CD4-positive, alpha-beta T cell (primary cell): Measurements from ENCODE around the gene SLC25A51. TPM values are rescaled to one million over a fixed set of nuclear protein-coding genes. Genes with fewer than 3 reads are reported as not detected.

Source experiments
- ATAC-seq: fragments of 200-7000 bp; cut with Tn5 transposase; one replicate; pipeline ENCODE4 v1.10.0; 2022; ENCODE audit warnings: mild to moderate bottlenecking; ENCODE audit not compliant: poor library complexity
- CTCF ChIA-PET: fragments of 350-600 bp; sonication (Branson Sonifier 250); formaldehyde crosslinking; loops from one replicate; lab custom pipeline; 2021; ENCODE audit warnings: antibody characterized with exemption, inconsistent platforms; lab: Charles Lee
- POLR2A ChIA-PET: fragments of 350-600 bp; sonication (Branson Sonifier 250); formaldehyde crosslinking; loops from one replicate; lab custom pipeline; 2021; ENCODE audit warnings: antibody characterized with exemption, inconsistent platforms; lab: Charles Lee
- DNase-seq, 14 experiments: peaks; one replicate each; pipeline ENCODE4 v3.0.0-alpha.2; 2013 to 2020; ENCODE audit warnings: mixed read lengths in 2 of 14
- H3K27ac ChIP-seq, 2 donors: one replicate each; pipeline versions ENCODE4 v1.5.1 to v1.7.0; 2013; ENCODE audit warnings: low read length in 2 of 2, low read depth in 1 of 2, mild to moderate bottlenecking in 1 of 2
- H3K27me3 ChIP-seq, 2 experiments: 1 replicate in 1 of 2; 2 replicates in 1 of 2; pipeline versions ENCODE4 v1.6.1 to v1.7.0; 2013; ENCODE audit warnings: low read length in 2 of 2, control low read depth in 1 of 2, mild to moderate bottlenecking in 1 of 2, moderate library complexity in 1 of 2; ENCODE audit not compliant: insufficient read depth in 2 of 2, control insufficient read depth in 1 of 2
- H3K36me3 ChIP-seq: one replicate; pipeline ENCODE4 v1.6.1; 2013; ENCODE audit warnings: low read length, control low read depth; ENCODE audit not compliant: insufficient read depth
- H3K4me1 ChIP-seq: one replicate; pipeline ENCODE4 v1.6.1; 2013; ENCODE audit warnings: low read length, control low read depth; ENCODE audit not compliant: insufficient read depth
- H3K4me3 ChIP-seq: one replicate; pipeline ENCODE4 v1.5.1; 2013; ENCODE audit warnings: mild to moderate bottlenecking, low read length, moderate library complexity
- H3K9me3 ChIP-seq, 2 experiments: 1 replicate in 1 of 2; 2 replicates in 1 of 2; pipeline versions ENCODE4 v1.6.1 to v1.7.0; 2013; ENCODE audit warnings: low read length in 2 of 2, mild to moderate bottlenecking in 2 of 2, control low read depth in 1 of 2, moderate library complexity in 1 of 2; ENCODE audit not compliant: control insufficient read depth in 1 of 2, insufficient read depth in 1 of 2
- H3K27ac Mint-ChIP-seq: one replicate; pipeline ENCODE4 v1.8.0; 2020; ENCODE audit warnings: mixed read lengths
- H3K27me3 Mint-ChIP-seq: one replicate; pipeline ENCODE4 v1.8.0; 2021; ENCODE audit warnings: mixed read lengths
- H3K36me3 Mint-ChIP-seq: one replicate; pipeline ENCODE4 v1.8.0; 2021; ENCODE audit warnings: low read depth, mixed read lengths
- H3K4me1 Mint-ChIP-seq: one replicate; pipeline ENCODE4 v1.8.0; 2021; ENCODE audit warnings: low read depth, mixed read lengths
- H3K4me3 Mint-ChIP-seq: one replicate; pipeline ENCODE4 v1.8.0; 2020; ENCODE audit warnings: mild to moderate bottlenecking, mixed read lengths
- H3K9me3 Mint-ChIP-seq: one replicate; pipeline ENCODE4 v1.8.0; 2020; ENCODE audit warnings: mixed read lengths
- CTCF ChIP-seq: fragments of 200-600 bp; IDR thresholded peaks from one replicate; pipeline ENCODE4 v1.8.0; 2022; ENCODE audit warnings: antibody characterized with exemption, mild to moderate bottlenecking
- intact Hi-C, 2 experiments: fragments of 100-400 bp; cut with DNase I in 1 of 2; cut with micrococcal nuclease in 1 of 2; formaldehyde crosslinking; loops; one replicate each; pipeline versions ENCODE4 v1.15.1 to v1.9.0; 2023 to 2025; cut with DNase I, micrococcal nuclease
- total RNA-seq, 174 experiments: library from RNA in 2 of 174; stranded (reverse) in 2 of 174; gene quantifications; one replicate each; pipeline ENCODE4 v1.2.3 and lab custom pipeline; 2021 to 2026

SLC25A51 gene
- total RNA-seq, 2 experiments from 2014 or later, result 13.3 to 13.8 TPM

GRCh38 chr9:37951671-37952449 lies 47.9 kb upstream of the SLC25A51 start:
- TF ChIP-seq CTCF, result no peak
- intact Hi-C loops, result no loop called here
- Histone ChIP-seq H3K36me3 (no peaks in the 10 kb centered on the region), H3K27ac (no peak overlapping the region), H3K4me1 (no peaks in the 10 kb centered on the region), H3K9me3 (no peaks in the 10 kb centered on the region), H3K27me3 (no peaks in the 10 kb centered on the region), H3K4me3 (no peak overlapping the region)
- Mint-ChIP-seq H3K27ac (no peak overlapping the region), H3K4me1 (no peaks in the 10 kb centered on the region), H3K36me3 (no peaks in the 10 kb centered on the region), H3K27me3 (no peaks in the 10 kb centered on the region), H3K9me3 (no peaks in the 10 kb centered on the region), H3K4me3 (no peak overlapping the region)
- no peak for ATAC-seq
- no peak for DNase-seq
- ChIA-PET POLR2A (no interaction called here), CTCF (no interaction called here)

GRCh38 chr9:37950561-37950960 lies 46.6 kb upstream of the SLC25A51 start:
- Mint-ChIP-seq H3K9me3 (no peaks in the 10 kb centered on the region), H3K27ac (no peak overlapping the region), H3K4me1 (no peaks in the 10 kb centered on the region), H3K36me3 (no peaks in the 10 kb centered on the region), H3K27me3 (no peaks in the 10 kb centered on the region), H3K4me3 (no peak overlapping the region)
- TF ChIP-seq CTCF, result no peak
- POLR2A ChIA-PET, result no interaction called here
- Histone ChIP-seq H3K27ac (no peak overlapping the region), H3K27me3 (no peaks in the 10 kb centered on the region), H3K36me3 (no peaks in the 10 kb centered on the region), H3K4me3 (no peak overlapping the region), H3K4me1 (no peaks in the 10 kb centered on the region), H3K9me3 (no peaks in the 10 kb centered on the region)
- ATAC-seq, result no peak
- CTCF ChIA-PET, result no interaction called here
- intact Hi-C loops, result no loop called here
- no peak for DNase-seq

GRCh38 chr9:37949576-37949975 lies 45.6 kb upstream of the SLC25A51 start:
- CTCF ChIA-PET, result no interaction called here
- Histone ChIP-seq H3K4me3 (no peak overlapping the region), H3K27ac (no peak overlapping the region), H3K36me3 (no peaks in the 10 kb centered on the region), H3K4me1 (no peaks in the 10 kb centered on the region), H3K27me3 (no peaks in the 10 kb centered on the region), H3K9me3 (no peaks in the 10 kb centered on the region)
- no peak for DNase-seq
- no peaks in the 10 kb centered on the region for H3K36me3 Mint-ChIP-seq
- ATAC-seq, result no peak
- H3K27ac Mint-ChIP-seq, result no peak overlapping the region
- intact Hi-C loops, result no loop called here
- H3K4me1 Mint-ChIP-seq, result no peaks in the 10 kb centered on the region
- H3K9me3 Mint-ChIP-seq, result no peaks in the 10 kb centered on the region
- POLR2A ChIA-PET, result no interaction called here
- no peaks in the 10 kb centered on the region for H3K27me3 Mint-ChIP-seq
- TF ChIP-seq CTCF, result no peak
- no peak overlapping the region for H3K4me3 Mint-ChIP-seq
